ENCODE results near the gene RXFP4.
"Not testable (repeated sequence)": the region's sequence is repeated elsewhere in the genome, so short reads cannot be mapped to it uniquely, and the experiment has no call there.

The RXFP4 gene

DNA sequence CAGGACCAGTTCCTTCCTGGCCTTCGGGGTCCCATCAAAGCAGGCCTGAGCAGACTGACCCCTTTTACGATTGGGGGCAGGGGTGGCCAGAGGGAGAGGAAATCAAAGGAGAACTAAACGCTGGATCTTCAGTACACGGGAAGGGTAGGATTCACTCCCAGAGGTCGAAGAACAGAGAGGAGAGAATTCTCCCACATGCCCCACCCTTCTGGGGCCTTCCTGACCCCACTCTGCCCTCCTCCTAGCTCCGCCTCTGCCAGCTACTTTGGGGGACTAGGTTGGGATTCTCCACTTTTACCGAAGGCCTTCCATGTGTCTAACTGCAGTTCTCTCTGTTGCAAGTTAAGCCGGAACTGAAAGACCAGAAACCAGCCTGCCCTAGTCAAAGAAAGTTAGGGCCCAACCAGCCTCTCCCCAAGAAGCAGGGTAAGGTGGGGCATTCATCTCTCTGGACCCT lies 37.6 kb downstream of the RXFP4 start:
- no peak for DNase-seq (ENCODE audit: low read depth)

DNA sequence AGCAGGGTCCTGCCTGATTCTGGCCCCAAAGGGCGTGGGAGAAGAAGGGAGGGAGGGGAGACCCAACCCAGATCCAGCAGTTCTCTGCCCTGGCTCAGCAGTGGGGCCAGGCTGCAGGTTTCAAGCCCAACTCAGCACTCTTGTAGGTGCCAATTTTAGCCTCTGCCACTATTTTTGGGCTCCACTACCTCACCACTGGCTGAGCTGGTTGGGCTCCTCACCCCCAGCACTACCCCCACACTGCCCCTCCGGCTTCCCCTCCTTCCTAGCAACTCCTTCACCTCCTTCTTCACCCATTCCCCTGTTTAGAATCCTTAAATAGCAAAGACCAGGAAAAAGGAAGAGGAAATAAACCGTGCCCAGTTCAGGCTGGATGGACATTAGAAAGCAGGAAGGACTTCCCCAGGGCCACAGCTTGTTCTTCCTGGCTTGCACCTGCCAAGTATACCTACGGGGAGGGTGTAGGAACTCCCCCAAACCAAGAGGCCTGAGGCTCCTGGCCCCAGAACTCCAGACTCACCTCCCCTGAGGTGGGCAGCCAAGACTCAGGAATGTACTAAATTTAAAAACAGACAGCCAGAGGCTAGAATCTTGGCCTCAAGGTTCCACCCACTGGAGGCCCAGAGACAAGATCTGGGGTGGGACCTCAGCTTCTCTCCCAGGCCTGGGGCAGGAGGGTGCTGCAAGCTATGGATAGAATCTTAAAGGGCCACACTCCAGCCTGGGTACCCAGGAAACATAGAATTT lies 38.3 kb downstream of the RXFP4 start:
- no peak for DNase-seq (ENCODE audit: low read depth)

DNA sequence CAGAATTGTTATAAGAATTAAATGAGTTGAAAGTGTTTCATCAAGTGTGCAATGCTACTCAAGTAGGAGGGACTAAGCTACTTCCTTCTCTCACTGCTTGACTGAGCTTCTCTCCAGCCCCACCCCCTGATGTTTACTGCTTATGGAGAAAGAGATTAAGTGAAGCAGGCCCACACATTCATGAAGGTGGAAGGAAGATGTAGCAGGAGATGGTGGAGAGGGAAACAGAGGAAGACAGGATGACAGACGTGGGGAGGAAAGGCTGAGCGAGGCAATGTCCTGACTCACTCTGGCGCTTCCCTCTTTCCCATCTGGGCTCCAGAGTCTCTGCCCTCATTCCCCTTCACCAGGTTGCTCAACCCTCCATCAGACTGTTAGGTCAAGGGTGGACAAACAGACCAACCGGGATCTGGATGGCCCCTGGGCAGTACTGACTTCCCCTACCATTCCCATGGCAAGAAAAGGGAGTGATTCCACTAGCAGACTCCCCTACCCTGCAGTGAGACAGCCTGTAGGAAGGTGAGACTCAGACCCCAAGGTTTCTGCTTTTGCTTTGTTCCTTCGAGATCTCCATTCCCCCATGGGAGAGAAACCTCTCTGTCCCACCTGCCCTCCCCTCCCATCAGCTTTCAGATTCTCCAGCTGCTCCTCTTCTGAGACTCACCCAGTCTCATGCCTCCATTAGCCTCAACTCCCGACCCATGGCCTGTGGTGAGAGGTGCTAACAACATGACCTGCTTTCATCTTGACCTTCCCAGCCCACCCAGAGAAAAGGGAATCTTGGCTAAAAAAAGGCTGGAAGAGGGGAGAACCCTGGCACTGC lies 40.0 kb downstream of the RXFP4 start:
- DNase-seq (ENCODE audit: low read depth) = no peak

- DNase-seq (ENCODE audit: low read depth) = no peak
These were observed 40.7 kb downstream of the RXFP4 start for GRCh38 chr1:155982106-155982505.

GRCh38 chr1:155983191-155984024 lies 42.0 kb downstream of the RXFP4 start:
- no peak for DNase-seq (ENCODE audit: low read depth)

DNA sequence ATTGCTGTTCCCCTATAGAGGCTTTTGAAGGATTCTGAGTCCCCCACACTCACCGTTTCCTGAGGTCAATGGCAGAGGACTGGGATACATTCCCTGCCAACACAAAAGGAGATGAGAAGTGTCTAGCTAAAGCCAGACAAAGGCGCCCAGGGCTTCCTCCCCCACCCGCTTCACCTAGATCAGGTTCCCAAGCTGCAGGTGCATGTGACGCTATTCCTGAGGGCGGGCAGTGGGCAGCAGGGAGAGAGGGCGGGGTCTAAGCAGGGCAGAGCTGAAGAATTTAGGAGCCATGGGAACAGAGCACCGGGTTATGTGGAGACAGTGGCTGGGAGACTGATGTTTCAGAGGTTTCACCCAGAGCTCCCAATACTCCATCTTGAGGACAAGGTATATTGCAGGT lies 42.9 kb downstream of the RXFP4 start:
- DNase-seq (ENCODE audit: low read depth) = no peak

GRCh38 chr1:155984903-155985645 lies 43.6 kb downstream of the RXFP4 start:
- DNase-seq (ENCODE audit: low read depth) = not testable (repeated sequence)

DNA sequence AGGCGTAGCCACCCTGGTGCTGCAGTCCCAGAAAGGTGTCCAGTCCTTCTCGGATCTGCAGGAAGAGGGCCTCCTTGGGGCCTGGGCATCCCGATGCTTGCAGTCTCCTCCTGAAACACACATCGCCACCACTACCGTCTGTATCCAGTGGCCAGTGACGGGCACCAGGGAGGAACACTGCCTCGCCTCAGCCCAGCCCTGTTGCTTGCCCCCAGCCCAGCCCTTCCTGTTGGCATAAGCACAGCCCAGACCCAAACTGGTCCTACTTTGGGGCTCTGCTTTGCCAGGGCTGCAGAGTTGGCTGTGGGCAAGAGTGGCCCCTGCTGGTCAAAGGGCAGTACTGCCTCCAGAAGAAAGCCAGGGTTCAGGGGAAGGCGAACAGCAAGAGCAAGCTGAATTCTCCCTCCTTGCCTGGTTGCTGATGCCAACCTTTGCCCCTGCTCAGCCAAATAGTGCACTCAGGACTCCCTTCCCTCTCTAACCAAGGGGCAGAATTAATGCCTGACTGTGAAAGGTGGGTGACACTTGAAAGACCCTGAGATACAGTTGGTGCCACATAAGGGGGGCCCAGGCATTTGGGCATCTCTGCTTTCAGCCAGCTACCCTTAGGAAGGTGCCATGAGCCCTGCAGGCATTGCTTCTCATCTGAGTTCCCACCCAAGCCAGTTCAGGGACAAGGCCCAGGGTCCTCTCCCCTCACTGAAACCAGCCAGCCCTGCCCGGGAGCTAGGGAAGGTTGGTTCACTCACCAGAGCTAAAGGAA lies 48.0 kb downstream of the RXFP4 start:
- peak; percentile 38 for DNase-seq (ENCODE audit: low read depth)

- DNase-seq (ENCODE audit: low read depth) = no peak
These were observed 48.7 kb downstream of the RXFP4 start for GRCh38 chr1:155990005-155990739.

All from T-helper 22 cell (primary cell).